GM23338 (cell line): ENCODE results near the gene CDKN2A.

Source experiments
- CREB1 ChIP-seq: fragments of 250-450 bp; sonication (Bioruptor Pico); IDR thresholded peaks from 2 replicates; pipeline ENCODE4 v1.5.0; 2020; ENCODE audit warnings: low read depth, mild to moderate bottlenecking, moderate library complexity
- CTCF ChIP-seq, 2 experiments: fragments of 200-600 bp in 1 of 2; sonication (generic) in 1 of 2; conservative IDR thresholded peaks; 2 replicates each; pipeline versions ENCODE4 v1.5.1 to v1.6.1; 2016 to 2017; ENCODE audit warnings: antibody characterized with exemption in 2 of 2, low read depth in 2 of 2, mild to moderate bottlenecking in 2 of 2, moderate library complexity in 1 of 2
- EZH2 ChIP-seq: fragments of 200-600 bp; sonication (generic); IDR thresholded peaks from one replicate; pipeline ENCODE4 v1.8.0; 2017; ENCODE audit warnings: antibody characterized with exemption, mild to moderate bottlenecking, low read depth; ENCODE audit not compliant: unreplicated experiment
- REST ChIP-seq: IDR thresholded peaks from one replicate; pipeline ENCODE4 v1.6.1; 2018; ENCODE audit warnings: antibody characterized with exemption; ENCODE audit not compliant: unreplicated experiment
- ZNF331 ChIP-seq: fragments of 250-450 bp; sonication (Bioruptor Pico); IDR thresholded peaks from 2 replicates; pipeline ENCODE4 v1.5.0; 2020; ENCODE audit warnings: low read depth, mild to moderate bottlenecking, moderate library complexity

GRCh38 chr9:21993007-21993406 is 1.2 kb downstream of the CDKN2A start:
- no peak for TF ChIP-seq REST
- TF ChIP-seq EZH2, result peak; percentile 41
- TF ChIP-seq CTCF (conservative IDR thresholded peaks at IDR 0.05; ENCODE audit: low read depth in 2 of 2), result no peak
- no peak for TF ChIP-seq CREB1 (CRISPR knock-in tag)
- TF ChIP-seq ZNF331 (CRISPR knock-in tag), result no peak
